Stimulated activated CD4-positive, alpha-beta T cell treated with anti-CD3 and anti-CD28 coated beads, Interleukin-12 subunit alpha, Interleukin-12 subunit beta, amount 100 ng/mL, for 48 hours (primary cell): Measurements from ENCODE around the gene SLC16A6.
"Not testable (repeated sequence)": the region's sequence is repeated elsewhere in the genome, so short reads cannot be mapped to it uniquely, and the experiment has no call there.

Source experiments
- DNase-seq, 3 donors: peaks; one replicate each; pipeline ENCODE4 v3.0.0-alpha.2; 2020; ENCODE audit warnings: low read depth in 2 of 3, low spot score in 1 of 3

SLC16A6 gene

DNA sequence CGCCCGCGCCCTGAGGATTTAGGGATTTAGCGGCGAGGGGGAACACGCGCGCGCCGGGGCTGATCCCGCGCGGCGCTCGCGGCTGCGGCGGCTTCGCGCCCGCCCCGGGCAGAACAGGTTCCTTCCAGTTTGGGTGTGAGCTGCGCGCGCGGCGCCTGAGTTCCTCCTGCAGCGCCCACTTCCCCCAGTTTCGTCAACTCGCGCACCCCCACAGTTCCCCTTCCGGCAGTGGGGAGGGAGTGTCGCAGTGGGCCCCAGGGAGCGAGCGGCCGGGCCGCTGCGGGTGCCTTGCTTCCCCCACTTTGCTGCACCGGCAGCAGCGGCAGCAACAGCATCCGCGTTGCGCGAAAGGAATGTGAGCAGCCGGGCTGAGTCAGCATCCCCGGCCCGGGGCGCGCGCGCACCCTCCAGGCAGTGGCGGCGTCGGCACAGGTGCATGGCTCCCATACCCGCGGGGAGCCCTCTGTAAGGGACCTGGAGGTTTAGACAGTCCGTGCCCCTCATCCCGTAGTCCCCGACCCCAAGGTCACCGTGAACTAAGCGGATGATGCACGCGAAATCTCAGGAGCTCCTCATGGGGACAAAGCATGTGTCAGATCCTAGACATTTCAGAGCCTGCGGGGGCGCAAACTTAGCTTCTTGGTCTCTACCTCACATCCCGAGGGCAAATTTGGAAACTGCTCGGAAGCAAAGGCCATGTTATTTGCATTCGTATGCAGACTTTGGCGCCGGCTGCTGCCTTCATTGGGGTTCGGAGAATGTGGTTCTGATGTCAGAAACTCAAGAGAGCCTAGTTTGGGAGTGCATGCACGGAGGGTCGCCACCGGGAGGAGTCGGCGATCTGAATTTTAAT, 1.1 kb upstream of the SLC16A6 start:
- DNase-seq: peak; percentile 68 to 80 (median 75)

DNA sequence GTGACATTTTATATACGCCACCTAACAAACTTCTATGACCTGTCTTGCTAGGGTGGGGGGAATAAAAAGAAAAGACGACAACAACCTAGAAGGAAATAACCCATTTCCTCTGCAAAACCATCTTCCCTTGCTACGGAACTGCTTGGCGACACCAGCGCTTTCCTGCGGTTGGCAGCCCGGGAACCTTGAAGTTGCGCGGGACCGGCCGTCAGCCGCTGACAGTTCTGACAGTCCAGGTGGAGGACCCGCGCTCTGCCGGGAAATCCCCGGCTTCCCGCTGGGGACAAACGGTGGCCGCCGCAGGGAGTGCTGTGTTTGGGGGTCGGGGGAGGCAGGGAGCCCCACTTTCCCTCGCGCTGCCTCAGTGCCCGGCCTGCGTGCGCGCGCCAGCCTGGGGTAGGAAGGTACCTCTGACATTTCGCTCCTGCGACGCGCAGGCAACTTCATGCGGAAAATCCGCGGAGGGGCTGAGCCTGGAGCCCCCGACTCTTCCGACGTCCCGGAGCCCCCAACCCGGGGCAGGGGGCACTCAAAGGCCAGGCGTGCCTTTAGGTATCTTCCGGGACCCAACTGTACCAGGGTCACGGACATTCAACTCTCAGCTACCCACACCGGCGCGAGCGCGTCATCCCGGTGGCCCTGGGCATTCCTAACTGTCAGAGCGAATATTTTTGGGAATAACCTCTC, 516 bp downstream of the SLC16A6 start:
- peak in 1 of 3 donors; percentile 43 for DNase-seq

DNA sequence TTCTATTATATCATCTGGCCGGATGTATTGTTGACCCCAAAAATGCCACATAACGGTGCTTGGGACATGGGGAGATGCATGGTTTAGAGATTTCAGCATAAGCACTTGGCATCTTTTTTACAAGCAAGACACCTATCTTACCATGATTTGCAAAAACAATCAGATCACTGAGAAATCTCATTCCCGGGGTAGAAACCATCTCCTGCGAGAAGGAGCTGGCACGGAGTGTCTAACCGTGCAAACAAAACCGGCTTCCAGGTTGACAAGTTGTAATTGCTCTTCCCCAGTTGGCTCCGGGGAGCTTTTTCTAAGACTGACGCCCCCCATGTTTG, 1.0 kb downstream of the SLC16A6 start:
- DNase-seq: no peak

DNA sequence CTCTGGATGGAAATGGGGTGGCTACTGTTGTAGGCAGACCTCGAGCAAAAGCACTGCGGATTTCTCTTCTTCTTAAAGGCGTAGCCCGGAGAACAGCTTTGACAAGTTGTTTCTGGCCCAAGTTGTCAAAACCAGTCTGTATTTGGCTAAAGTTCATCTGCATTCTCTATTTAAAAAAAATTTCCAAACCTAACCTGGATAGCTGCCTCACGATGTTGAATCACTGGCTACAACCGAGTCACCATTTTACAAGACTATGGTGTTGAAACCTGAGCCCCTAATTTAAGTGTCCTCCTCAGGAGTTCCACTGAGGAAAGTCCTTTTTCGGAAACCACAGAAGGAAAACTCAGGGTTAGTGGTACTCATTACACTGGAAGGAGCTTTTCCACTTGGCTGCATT, 1.5 kb downstream of the SLC16A6 start:
- no peak for DNase-seq

DNA sequence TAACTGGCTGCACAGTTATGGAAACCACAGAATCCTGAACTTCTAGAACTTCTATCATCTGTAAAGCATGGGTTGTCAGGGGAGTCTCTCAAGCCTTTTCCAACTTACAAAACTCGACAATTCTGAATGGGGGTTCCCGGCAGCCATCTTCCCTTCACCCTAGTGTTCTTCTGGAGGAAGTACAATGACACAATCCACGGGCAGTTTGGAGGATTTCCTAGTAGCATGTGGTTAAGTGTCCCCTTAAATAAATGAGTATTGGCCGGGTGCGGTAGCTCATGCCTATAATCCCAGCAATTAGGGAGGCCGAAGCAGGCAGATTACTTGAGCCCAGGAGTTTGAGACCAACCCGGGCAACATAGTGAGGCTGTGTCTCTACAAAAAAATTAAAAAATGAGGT, 2.1 kb downstream of the SLC16A6 start:
- DNase-seq: no peak

DNA sequence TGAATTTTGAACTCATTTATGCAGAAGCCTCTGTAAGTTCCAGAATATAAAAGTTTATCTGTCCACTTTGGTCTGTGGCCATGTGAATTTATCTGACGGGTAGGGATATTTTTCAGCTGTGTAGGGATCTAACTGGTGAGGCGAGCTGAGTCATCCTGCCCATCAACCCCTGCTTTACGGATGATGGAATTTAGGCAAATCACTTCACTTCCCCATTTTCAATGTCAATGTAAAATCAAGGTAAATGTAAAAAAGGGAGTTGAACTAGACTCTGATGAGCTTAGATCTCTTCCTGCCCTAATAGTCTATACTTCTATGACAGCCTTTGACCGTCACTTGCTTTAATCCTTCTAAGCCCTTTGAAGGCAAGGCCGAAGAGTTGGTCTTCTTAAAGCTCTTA, 2.6 kb downstream of the SLC16A6 start:
- DNase-seq: no peak

DNA sequence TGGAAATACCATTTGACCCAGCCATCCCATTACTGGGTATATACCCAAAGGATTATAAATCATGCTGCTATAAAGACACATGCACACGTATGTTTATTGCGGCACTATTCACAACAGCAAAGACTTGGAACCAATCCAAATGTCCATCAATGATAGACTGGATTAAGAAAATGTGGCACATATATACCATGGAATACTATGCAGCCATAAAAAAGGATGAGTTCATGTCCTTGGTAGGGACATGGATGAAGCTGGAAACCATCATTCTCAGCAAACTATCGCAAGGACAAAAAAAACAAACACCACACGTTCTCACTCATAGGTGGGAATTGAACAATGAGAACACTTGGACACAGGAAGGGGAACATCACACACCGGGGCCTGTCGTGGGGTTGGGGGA, 9.0 kb downstream of the SLC16A6 start:
- not testable (repeated sequence) for DNase-seq

DNA sequence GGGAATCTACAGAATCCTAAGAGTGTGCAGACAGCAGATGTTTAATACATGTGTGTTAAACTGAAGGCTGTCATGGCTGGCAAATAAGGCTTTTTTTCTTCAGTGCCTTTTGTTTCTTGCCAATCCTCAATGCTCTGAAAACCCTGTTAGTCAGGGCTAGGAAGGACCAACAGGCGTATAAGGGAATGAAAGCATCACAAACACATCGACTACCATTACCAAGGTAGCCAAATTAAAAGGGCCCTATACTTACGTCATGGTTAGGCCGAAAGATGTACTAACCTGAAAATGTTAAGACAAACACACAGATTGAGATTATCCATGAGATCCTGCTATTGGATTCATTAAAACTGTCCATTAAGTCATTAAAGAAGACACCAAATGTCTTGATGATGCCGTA, 13.1 kb downstream of the SLC16A6 start:
- DNase-seq: no peak

DNA sequence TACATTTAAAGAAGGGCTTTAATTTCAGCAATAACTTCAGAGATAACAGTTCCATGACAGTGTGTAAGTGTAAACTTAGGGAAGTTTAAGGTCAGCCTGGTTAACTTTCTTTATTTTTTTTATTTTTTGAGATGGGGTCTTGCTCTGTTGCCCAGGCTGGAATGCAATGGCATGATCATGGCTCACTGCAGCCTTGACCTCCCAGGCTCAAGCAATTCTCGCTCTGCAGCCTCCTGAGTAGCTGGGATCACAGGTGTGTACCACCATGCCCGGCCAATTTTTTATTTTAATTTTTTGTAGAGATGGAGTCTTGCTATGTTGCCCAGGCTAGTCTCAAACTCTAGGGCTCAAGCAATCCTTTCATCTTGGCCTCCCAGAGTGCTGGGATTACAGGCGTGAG, 14.6 kb downstream of the SLC16A6 start:
- not testable (repeated sequence) for DNase-seq

DNA sequence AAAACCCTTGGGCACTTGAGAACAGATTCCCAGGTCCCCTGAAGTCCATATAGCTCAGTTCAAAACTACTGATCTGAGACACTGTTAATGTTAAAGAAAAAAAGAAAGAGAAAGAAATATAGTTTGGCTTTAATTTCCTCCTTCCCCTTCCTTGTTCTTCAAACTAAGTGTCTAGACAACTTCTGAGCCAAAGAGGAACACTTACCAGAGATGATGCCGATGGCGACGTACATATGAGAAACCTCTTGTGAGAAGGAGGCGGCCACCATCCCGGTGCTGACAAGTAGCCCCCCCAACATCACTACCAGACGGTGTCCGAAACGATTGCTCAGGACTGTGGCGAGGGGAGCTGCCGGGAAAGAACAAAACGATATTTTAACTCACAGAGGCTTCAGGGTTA, 17.2 kb downstream of the SLC16A6 start:
- no peak for DNase-seq

DNA sequence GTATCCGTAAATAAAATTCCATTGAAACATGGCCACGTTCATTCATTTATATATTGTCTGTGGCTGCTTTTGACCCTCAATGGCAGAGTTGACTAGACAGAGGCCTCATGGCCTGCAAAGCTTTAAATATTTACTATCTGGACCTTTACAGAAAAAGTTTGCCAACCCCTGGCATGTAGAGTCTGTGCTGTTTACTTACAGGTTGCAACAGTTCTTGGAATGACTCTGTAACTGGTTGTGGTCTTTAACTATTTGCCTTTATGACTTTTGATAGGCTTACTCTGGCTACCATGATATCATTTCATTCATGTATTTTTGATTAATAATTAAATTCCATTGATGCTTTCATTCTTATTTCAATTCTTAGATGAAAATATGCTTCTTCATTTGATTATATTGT, 25.1 kb downstream of the SLC16A6 start:
- not testable (repeated sequence) for DNase-seq

DNA sequence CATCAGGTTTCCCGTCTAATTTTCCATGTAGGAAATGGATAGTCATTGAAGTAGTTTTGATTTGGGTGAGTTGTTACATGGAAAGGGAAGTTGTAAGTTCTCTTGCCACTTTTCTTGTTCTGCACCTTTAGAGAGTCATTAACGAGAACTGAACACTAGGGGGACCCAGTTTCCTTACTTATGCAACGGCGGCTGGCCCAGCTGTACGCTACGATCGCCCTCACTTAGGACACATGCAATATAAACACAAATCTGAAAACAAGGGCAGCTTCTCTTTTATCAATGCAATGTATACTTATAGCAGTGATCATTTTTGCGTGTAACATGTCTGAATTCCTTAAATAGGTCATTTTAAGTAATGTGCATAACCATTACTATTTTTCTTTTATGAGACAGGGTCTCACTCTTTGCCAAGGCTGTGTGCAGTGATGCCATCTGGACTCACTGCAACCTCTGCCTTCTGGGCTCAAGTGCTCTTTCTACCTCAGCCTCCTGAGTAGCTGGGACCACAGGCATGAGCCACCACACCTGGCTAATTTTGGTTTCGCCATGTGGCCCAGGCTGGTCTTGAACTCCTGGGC, 27.7 kb downstream of the SLC16A6 start:
- not testable (repeated sequence) for DNase-seq

DNA sequence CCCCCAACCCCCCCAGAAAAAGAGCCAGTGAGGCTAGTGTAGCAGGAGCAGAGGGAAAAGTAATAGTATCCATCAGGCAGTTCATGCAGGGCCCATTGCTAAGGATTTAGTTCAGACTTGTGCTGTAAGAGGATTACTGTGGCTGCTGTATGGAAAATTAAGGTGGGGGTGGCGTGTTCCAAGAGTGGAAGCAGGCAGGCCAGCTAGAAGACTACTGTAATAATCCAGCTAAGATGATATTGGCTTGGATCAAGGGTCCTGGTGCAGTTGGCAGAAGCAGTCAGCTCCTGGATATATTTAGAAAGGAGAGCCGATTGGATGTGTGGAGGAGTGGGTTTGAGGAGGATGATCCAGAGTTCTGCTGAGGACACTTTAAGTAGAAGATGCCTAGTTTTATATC, 28.5 kb downstream of the SLC16A6 start:
- not testable (repeated sequence) for DNase-seq

DNA sequence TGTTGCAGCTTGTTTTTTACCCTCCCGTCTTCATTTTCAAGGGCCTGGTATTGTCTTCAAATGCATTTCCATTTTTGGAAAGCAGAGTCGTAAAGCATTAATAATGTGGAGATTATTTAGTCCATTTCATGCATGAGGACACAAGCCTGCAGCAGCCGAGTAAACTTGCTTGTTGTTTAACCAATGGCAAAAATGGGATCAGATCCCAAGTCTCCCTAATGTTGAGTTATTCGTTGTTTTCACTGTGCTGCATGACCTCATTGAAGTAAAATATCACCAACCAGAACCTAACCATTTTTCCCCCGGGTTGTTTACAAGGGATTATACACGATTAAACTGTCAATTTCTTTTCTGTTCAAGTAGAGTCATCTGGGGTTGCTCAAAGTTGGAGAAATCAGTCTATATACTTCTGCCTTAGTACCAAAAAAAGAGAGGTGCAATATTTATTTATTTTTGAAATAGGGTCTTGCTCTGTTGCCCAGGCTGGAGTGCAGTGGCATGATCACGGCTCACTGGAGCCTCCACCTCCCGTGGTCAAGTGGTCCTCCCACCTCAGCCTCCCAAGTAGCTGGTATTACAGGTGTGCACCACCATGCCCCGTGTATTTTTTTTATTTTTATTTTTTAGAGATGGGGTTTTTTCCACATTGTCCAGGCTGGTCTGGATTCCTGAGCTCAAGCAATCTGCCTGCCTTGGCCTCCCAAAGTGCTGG, 30.7 kb downstream of the SLC16A6 start:
- no peak for DNase-seq

DNA sequence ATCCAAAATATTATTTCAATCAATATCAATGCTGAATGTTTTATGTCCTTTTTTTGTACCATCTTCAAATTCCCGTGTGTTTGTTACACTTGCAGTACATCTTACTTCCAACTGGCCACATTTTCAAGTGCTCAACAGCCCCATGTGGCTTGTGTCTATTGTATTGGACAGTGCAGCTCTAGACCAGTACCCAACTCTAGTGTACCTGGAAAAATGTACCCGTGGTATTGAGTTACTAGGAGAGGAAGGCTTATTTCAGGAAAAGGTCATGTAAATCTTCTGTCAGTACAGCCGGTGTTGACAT, 31.3 kb downstream of the SLC16A6 start:
- not testable (repeated sequence) for DNase-seq

DNA sequence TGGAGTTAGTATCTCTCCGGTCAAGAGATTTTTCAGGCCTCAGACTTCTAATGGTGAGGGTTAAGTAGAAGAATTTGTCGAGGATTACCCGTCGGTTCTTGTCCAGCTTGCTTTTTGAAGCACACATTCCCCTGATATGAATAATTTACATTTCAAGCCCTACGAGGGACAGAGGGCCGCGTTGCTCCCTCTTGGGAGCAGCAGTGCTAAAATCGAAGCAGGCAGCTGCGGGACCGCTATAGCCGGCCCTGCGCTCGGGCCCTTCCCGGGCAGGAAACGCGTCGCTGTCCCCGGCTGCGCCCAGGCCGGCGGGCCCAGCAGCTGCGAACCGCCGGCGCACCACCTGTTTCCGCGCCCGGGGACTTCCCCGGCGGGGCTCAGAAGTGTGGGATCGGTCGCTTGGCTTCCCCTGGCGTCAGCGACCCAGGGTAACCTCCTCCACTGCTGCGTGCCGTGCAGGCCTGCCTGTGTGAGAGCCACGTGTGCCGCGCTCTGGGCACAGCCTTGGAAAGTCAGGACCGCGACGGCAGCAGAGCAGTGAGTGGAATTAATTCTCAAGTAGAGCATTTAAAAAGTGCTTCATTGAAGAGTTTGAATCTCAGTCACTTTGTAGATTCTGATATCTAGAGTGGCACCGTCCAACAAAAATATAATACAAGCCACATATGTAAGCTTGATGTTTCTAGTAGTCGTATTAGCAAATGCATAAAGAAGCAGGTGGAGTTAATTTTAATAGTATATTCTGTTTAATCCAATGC, 31.9 kb downstream of the SLC16A6 start:
- peak; percentile 39 to 69 (median 68) for DNase-seq

DNA sequence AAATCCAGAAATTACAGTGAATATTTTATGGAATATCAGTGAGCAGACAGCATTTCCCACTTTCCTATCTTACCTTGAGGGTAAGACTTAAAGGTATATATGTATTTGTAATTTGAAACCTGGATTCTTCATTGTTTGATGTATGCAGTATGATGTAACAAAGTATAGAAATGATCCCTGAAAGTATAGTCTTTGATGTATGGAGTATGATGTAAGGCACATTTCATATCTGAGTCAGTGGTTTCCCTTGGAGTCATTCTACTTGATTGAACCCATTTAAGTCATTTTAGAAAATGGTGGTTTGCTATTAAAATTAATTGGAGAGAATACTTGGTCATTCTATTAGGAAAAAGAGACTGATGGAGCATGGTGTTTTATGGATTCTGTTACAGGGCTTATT, 33.0 kb downstream of the SLC16A6 start:
- no peak for DNase-seq

DNA sequence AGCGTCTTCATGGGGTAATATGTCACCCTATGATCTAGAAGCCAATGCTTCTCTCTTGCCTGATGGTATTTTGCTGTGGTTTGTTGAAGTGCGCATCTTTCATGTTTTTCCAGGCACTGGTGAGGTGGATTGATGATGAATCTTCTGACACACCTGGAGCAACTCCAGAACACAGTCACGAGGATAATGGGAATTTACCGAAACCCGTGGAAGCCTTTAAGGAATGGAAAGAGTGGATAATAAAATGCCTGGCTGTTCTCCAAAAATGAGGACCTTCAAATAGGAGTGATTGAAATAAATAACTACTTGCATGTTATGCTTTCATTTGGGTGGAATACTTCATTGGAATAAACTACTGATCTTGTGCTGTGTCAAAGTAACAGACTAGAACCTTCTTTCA, 34.2 kb downstream of the SLC16A6 start:
- DNase-seq: not testable (repeated sequence)

DNA sequence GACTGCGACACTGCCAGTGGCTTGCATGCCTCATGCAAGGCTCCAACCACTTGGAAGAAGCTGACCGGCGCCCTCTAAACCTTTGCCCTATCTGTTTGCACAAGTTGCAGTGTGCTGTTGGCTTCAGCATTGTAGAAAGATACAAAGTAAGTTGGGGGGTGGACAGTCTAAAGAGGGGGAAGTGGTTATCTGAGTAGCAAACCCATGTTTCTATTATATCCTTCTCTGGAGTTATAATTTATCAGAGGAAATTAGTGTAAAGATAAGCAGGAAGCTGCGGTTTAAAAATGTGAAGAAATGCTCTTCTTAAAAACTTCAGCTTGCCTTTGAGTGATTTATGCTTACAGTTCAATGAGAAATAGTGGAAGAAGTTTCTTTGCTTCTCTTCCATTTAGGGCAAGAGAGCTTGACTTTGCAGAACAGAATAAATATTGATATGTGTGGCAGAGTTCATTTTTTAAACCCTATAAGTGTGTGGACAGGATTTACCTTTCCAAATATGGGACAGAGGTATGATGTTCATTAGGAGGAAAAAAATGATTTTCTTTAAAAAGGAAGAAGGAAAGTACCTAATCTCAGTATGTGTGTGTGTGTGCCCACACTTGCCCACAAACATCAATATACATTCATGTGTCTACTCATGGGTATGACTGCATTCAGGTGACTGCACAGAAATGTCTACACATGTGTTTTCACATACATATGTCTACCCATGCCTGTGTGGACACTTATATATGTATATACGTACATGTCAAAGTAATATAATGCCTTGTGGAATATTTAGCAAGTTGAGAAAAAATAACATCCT, 35.0 kb downstream of the SLC16A6 start:
- no peak for DNase-seq

DNA sequence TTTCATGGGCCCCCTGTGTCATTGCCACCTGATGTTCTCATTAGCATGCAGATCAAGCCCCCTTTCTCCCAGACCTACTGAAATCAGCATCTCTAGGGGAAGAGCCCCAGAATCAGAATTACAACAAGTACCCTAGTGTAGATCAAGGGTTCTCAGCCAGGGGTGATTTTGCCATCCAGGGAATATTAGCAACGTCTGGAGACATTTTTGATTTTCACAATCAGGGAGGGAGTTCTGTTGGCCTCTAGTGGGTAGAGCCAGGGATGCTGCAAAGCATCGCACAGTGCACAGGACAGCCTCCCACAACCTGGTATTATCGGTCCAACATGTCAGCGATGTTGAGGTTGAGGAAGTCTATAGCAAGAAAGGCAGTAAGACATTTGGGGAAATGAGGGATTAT, 35.8 kb downstream of the SLC16A6 start:
- no peak for DNase-seq
